GM18858 (cell line): ENCODE results near the gene INSM1.

Experiments used
- ATAC-seq: cut with Tn5 transposase; IDR thresholded peaks from one replicate; pipeline ENCODE4 v1.9.1; 2021; ENCODE audit not compliant: unreplicated experiment

The INSM1 gene

GRCh38 chr20:20417876-20418676 is 50.2 kb downstream of the INSM1 start:
- no peak for ATAC-seq
